Measurements from ENCODE around the gene ACAP1. TPM values are rescaled to one million over a fixed set of nuclear protein-coding genes. Genes with fewer than 3 reads are reported as not detected.

ACAP1 gene
- total RNA-seq, 2 donors from 2014 or later: 5.1 to 6.7 TPM

- no peak for TF ChIP-seq CTCF (IDR thresholded peaks at IDR 0.05)
- Histone ChIP-seq H3K36me3 (peaks cover 42% of the 10 kb centered on the region), H3K27me3 (no peaks in the 10 kb centered on the region), H3K4me1 (peaks cover 0 to 22% of the 10 kb centered on the region in 2 donors), H3K9me3 (no peaks in the 10 kb centered on the region), H3K4me3 (no peak overlapping the region), H3K27ac (no peak overlapping the region)
- DNase-seq (ENCODE audit: low spot score): no peak
These were observed 9.3 kb upstream of the ACAP1 start for GRCh38 chr17:7327056-7327455.

GRCh38 chr17:7327501-7327900 is 8.8 kb upstream of the ACAP1 start:
- DNase-seq (ENCODE audit: low spot score): no peak

GRCh38 chr17:7328009-7328408 is 8.3 kb upstream of the ACAP1 start:
- DNase-seq (ENCODE audit: low spot score): no peak
- Histone ChIP-seq H3K36me3 (peaks cover 32% of the 10 kb centered on the region), H3K4me3 (no peak overlapping the region), H3K27me3 (no peaks in the 10 kb centered on the region), H3K27ac (peak overlapping the region in 1 of 2 donors; percentile 92), H3K4me1 (peaks cover 0 to 22% of the 10 kb centered on the region in 2 donors), H3K9me3 (no peaks in the 10 kb centered on the region)
- no peak for TF ChIP-seq CTCF (IDR thresholded peaks at IDR 0.05)

More at GRCh38 chr17:7327501-7327900, 8.8 kb upstream of the ACAP1 start:
- H3K27ac ChIP-seq: no peak overlapping the region
- peaks cover 0 to 22% of the 10 kb centered on the region in 2 donors for H3K4me1 ChIP-seq
- no peaks in the 10 kb centered on the region for H3K27me3 ChIP-seq
- no peak for TF ChIP-seq CTCF (IDR thresholded peaks at IDR 0.05)
- no peak overlapping the region for H3K4me3 ChIP-seq
- H3K36me3 ChIP-seq: peaks cover 38% of the 10 kb centered on the region
- no peaks in the 10 kb centered on the region for H3K9me3 ChIP-seq

DNA sequence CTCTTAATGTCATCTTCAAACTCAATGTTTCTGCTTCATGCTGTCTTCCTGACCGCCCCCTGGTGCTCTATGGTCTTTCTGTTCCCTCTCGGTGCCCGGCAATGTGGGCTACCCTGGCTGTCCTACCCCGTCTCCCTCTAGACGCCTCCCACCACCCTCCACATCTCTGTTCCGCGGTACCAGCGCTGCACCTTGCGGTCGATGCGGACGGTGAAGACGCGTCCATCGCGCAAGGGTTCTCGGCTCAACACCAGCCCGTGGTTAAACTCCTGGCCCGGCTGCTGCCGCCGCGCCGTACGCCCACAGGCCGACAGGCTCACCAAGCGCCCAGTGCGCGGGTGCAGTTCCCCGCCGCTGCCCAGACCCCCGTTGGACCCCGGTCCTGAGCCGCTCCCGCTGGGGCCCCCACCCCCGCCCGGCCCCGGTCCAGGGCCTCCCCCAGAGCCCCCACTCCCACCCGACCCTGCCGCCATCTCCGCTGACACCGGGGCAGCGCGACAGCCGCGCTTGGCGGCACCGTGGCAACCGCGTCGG is 7.4 kb upstream of the ACAP1 start, which contains the start of gene NEURL4:
TSS of gene NEURL4 (minus strand) at position 496 of the 534 bp plus-strand sequence. CDS start at position 473, 23 bp downstream.
- DNase-seq (ENCODE audit: low spot score): no peak
- no peaks in the 10 kb centered on the region for H3K27me3 ChIP-seq
- peaks cover 24% of the 10 kb centered on the region for H3K36me3 ChIP-seq
- H3K27ac ChIP-seq: peak within 1 kb of the TSS; percentile 84 to 92
- peaks cover 0 to 22% of the 10 kb centered on the region in 2 donors for H3K4me1 ChIP-seq
- peak within 1 kb of the TSS; percentile 67 to 98 for H3K4me3 ChIP-seq
- no peaks in the 10 kb centered on the region for H3K9me3 ChIP-seq
- TF ChIP-seq CTCF (IDR thresholded peaks at IDR 0.05): no peak

DNA sequence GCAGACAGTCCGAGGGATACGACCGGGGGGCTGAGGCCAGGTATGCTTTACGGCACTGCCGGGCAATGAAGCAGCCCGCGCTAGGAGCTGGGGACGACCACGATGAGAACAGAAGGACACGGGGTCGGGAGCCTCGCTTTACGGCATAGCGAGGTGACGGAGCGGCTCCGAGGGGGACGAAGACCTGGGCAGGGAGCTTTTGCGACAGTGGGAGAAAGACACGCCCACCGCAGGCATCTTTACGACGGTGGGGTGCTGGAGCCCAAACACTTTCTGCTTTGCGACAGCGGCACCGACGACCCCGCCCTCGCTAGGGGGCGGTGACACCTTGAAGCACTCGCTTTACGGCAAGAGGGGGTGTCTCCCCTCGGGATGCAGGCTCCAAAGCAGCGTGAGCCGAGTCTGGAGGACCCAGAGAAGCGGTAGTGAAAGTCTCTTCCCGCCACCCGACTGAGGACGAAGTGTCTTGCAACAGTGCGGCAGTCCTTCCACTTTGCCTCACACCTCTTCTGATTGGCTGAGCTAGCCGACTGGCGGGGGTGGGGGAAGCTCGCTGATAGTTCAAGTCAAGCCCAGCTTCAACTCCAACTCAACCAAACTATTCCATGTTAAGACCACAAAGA is 6.8 kb upstream of the ACAP1 start:
- DNase-seq (ENCODE audit: low spot score): peak; percentile 97
- Histone ChIP-seq H3K4me1 (peaks cover 0 to 22% of the 10 kb centered on the region in 2 donors), H3K27ac (peak overlapping the region; percentile 84 to 92), H3K36me3 (peaks cover 19% of the 10 kb centered on the region), H3K4me3 (peak overlapping the region; percentile 67 to 98), H3K27me3 (no peaks in the 10 kb centered on the region), H3K9me3 (no peaks in the 10 kb centered on the region)
- no peak for TF ChIP-seq CTCF (IDR thresholded peaks at IDR 0.05)

Measured in right atrium auricular region (tissue), 2 donors.